Tongue (tissue), 2 donors: ENCODE data around the gene SRGAP3. TPM values are rescaled to one million over a fixed set of nuclear protein-coding genes. Genes with fewer than 3 reads are reported as not detected.

Source experiments
- DNase-seq: peaks from one replicate; pipeline ENCODE4 v3.0.0-alpha.2; 2015
- total RNA-seq: library from RNA; depleted of rRNA; stranded (reverse); fragments of >200 nt; gene quantifications from one replicate; pipeline ENCODE4 v1.2.3, GENCODE V29; 2014

Gene SRGAP3
- total RNA-seq, 1 donor from 2014 or later: 19.7 TPM

DNA sequence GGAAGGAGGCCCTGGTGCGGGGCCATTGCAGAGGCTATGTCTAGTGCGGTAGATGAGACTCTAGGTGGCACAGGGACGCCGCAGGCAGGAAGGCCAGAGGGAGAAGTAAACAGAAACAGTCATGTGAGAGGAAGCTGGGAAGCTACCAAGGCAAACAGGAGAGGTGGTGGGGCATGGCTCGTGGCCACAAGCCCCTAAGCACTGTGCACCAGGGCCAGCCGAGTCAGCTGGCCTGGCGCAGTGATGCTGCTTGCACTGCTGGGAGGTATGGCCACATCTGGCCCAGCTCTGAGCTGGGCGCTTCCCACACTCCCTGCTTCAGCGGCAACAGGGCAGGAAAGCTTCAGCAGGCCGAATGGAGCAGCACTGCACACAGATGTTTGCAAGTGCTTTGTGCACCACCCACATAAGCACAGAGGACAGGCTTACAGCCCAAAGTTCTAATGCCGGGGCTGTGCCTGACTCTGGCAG, 76.6 kb downstream of the SRGAP3 start:
- DNase-seq: peak; percentile 58

DNA sequence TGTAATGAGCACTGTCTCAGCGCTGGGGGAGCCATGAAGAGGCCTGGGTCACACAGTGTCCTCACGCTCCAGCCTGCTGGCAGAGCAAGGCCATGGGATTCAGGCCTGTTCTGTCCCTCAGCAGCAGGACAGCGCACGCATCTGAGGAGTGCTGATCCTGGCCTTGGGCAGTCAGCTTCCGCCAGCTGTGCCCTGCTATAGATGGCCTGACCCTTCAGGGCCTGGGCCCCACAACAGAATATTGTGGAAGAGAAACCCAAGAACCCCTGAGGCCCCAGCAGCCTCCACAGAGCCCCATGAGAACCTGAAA, 78.6 kb downstream of the SRGAP3 start:
- DNase-seq: no peak

GRCh38 chr3:9169956-9170850, 79.2 kb downstream of the SRGAP3 start:
- no peak for DNase-seq

DNA sequence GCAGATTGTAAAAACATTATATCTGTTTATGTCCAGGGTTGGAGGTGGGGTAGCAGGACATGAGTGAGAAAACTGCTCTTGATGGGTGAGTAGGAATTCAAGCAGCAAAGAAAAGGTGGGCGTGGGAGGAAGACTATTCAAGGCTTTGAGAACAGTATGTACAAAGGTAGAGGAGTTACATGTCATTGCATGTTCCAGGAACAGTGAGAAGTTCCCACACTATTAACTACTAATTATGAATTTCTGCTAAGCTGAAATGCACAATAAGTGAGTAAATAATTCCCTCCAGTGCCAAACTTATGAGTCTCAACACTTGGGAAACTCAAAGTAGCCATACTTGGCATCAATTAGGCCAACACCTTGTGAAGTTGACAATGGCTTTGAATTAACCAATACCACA, 80.1 kb downstream of the SRGAP3 start:
- no peak for DNase-seq

- DNase-seq: peak; percentile 86
These were observed 81.2 kb downstream of the SRGAP3 start for GRCh38 chr3:9168241-9168741.

DNA sequence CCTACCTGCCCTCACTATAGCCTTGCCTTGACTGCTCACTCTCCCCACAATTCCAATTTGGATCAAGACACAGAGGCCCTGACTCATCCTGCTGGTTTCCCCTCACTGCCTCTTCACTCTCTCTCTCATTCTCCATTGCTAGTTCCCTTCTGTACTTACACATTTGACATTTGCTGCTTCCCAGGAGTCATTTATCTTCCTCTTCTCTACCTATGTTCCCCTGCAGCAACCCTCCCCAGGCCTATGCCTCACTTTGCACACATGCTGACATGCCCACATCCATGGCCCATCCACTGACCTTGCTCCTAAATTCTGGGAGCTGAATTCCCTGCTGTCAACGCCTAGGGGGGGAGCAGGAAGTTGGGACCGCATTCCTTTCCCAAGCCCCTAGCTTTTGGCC, 82.2 kb downstream of the SRGAP3 start:
- DNase-seq: no peak

GRCh38 chr3:9165421-9165820, 84.0 kb downstream of the SRGAP3 start:
- no peak for DNase-seq

- DNase-seq: no peak
These were observed 86.2 kb downstream of the SRGAP3 start for GRCh38 chr3:9163289-9163688.

- DNase-seq: no peak
These were observed 87.6 kb downstream of the SRGAP3 start for GRCh38 chr3:9161811-9162210.

- no peak for DNase-seq
These were observed 88.1 kb downstream of the SRGAP3 start for GRCh38 chr3:9161298-9161697.

GRCh38 chr3:9158865-9159630, 90.4 kb downstream of the SRGAP3 start:
- DNase-seq: no peak

DNA sequence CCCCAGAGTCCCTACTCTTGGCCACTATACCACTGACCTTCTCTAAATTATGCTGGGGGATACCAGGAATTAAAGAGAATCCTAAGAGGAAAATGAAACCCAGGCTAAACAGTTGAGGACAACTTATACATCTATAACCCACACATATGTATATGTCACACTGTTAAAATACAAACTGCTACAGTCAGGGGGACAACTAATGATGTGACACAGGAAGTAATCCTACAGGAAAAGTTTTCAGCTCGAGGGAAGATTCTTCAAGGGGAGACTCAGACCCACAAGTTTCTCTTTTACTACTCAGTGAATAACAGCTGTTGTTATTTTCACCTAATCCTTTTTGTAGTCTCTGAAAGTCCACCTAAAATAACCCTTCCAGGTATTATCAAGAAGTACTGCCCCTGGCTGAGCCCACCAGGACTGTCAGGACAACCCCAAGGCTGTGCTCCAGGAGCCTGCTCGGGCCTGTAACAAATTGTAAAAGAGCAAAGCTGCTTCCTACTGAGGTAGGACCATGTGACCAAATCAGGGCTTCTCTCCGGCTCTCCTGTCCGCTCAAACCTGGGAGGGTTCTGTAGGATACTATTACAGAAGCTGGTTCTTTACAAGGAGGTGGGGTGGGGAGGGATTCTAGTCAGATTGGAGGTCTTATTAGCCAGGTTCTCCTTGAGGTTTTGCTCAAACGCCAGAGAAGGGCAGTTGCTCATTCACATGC, 91.6 kb downstream of the SRGAP3 start:
- DNase-seq: no peak

DNA sequence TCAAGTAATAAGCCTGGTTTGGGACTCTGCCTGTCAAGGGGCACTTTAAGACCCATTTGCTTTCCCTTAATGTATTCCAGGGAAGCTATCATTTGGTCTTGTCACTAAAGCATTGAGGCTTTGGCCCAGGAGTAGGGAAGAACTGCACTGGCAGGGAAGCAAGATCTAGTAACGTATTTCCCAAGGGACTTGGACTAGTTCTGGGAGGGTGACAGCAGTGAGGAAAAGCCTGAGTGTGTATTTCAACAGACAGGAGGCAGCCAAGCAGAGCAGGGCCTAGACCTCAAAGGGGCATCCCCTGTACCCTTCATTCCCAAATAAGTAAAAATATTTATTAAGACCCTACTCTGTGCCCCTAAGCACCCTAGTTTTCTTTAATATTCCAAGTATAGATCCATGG, 92.8 kb downstream of the SRGAP3 start:
- no peak for DNase-seq

DNA sequence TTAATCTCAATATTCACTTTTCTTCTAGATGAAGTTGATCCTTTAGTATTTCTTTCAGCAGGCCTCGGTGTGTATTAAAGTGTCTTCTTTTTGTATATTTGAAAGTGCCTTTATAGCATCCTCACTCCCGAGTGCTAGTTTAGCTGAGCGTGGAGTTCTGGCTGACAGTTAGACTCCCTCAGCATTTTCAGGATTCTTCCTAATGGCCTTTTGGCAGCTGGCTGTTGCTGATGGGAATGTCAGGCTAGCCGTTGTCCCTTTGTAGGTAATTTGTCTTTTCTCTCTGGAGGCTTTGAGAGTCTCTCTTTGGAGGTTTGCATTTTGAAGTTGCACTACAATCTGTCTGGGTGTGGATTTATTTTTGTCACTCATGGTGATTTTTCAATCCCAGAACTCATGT, 94.4 kb downstream of the SRGAP3 start:
- no peak for DNase-seq

- DNase-seq: peak; percentile 78
These were observed 95.4 kb downstream of the SRGAP3 start for GRCh38 chr3:9153904-9154619.

DNA sequence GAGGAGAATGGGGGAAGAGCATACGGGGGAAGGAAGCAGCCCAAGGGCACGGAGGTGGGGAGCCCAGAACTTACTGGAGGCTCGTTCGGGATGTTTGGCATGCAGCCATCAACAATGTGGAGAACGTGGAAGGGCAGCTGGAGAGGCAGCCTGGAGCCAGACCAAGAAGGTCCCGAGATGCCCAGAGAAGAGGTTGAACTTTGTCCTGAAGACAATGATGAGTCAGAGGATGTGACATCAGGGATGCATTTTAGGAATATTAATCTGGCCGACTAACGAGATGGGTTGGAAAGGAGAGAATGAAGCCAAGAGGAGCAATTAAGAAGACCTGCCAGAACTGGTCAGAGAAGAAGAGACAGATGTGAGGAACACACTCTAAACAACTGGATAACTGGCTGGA, 98.2 kb downstream of the SRGAP3 start:
- DNase-seq: no peak

DNA sequence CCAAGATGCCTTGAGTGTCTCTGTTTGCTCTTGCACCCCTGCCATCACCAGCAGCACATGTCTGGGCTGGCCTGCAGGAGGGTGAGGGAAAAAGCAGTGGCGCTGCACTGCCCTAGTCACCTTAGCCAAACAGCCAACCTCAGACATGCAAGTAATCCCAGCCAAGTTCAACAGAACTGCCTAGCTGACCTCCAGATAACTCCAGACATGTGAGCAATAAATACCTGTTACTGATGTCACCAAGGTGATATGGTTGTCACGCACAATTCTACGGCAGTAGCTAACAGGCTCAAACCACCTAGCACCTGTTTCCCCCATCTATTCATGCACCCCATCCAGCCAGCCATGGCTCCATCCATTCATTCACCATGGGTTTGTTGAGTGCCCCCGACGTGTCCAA, 99.9 kb downstream of the SRGAP3 start:
- no peak for DNase-seq

DNA sequence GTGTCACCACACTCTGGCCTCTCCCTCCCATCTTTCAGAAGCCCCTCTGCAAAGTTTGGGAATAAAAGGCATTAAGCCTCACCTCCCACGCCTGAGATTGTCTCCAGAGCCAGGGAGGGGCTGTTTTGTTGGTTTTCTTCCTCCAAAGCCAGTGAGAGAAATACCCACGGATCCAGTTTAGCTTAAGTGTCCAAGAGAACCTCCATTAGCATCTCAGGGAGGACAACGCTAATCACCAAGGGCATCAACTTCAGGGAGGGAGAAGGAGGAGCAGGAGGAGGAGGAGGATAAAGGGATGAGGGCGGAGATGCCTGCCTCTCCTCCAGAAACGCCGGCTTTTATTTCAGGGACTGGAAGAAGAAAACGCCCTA, 101.6 kb downstream of the SRGAP3 start:
- no peak for DNase-seq

DNA sequence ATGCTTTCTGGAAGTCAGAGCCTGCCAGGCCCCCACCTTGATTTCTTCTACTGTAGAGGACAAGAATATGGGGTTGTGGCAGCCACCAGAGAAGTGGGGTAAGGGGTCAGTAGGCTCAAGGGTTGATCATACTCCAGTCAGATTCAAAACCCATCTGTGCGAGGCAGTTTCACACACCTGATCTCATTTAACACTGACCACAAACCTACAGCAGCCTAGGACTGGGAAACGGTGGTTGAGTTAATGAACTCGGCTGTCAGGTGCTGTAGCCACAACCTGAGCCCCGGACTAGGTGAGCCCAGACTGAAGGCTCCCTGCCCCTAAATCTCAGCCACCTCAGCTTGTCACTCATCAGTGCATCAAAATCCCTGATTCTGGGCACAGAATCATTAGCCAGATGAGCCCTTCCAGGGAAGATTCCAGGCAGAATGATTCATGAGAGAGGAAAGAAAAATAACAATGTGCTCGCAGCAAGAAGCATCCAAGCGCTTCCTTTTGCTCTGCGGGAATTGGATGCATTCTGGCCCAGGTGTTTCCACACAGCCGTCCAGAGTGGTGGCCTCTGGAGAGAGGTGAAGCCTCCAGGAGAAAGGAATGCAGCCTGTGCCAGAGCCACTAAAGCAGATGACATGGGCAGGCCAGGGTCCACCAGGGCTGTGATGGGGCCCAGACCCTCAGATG, 102.1 kb downstream of the SRGAP3 start:
- peak; percentile 71 for DNase-seq

DNA sequence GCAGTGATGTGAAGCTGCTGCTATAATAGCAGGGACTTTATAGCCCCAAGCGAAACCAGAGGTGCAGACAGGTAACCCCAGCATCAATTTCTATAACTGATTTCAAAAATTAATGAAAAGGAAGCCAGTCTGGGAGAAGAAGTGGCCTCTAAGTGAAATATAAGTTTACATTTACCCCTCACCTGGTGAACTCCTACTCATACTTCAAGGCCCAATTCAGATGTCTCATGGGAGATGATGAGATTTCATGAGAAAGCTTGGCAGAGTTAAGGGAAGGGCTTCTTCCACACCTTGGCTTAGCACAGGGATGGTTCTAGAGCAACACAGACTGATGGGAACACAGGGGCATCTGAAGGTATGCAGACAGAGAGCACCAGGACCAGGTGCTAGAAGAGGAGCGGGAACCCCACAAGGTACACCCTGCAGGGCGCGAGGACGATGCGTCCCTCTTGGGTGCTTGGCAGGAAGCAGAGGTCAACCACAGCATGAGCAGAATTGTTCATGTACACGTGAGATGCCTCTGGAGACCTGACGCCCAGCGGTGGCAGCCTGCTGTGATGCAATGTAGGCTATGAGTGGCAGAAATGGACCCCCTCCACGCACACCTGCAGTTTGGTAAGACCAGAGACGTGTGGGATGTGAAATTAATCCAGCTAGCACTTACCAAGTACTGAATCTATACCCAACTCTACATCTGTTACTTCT, 102.9 kb downstream of the SRGAP3 start:
- no peak for DNase-seq

- DNase-seq: no peak
These were observed 106.3 kb downstream of the SRGAP3 start for GRCh38 chr3:9143184-9143583.
